Superior temporal gyrus (tissue), 1 donor: ENCODE data around the gene TAL1.

Experiments used
- DNase-seq: peaks from one replicate; pipeline ENCODE4 v3.0.0-alpha.2; 2016; ENCODE audit errors: extremely low spot score

Gene TAL1

GRCh38 chr1:47229886-47230691, 1.9 kb downstream of the TAL1 start:
- no peak for DNase-seq

GRCh38 chr1:47229031-47229885, 2.8 kb downstream of the TAL1 start:
- no peak for DNase-seq

DNA sequence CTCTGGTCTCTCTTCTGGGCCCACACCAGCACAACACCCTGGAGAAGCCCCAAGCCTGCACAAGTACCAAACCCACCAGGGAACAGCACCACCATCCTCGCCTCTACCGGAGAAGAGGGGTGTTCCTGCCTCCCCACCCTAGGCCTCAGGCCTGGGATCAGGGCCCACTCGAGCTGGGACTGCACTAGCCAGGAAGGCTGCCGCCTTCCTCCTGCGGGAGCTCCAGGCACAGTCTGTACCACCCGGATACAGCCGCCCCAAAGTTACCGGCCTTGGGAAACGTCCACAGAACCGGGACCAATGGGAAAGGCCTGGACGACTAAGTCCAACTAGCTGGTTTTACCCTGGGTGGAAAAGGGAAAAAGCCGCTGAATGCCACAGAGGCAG, 3.4 kb downstream of the TAL1 start:
- no peak for DNase-seq

- DNase-seq = no peak
Measured at GRCh38 chr1:47227341-47228232, 4.4 kb downstream of the TAL1 start.

GRCh38 chr1:47226839-47227215, 5.2 kb downstream of the TAL1 start:
- no peak for DNase-seq

DNA sequence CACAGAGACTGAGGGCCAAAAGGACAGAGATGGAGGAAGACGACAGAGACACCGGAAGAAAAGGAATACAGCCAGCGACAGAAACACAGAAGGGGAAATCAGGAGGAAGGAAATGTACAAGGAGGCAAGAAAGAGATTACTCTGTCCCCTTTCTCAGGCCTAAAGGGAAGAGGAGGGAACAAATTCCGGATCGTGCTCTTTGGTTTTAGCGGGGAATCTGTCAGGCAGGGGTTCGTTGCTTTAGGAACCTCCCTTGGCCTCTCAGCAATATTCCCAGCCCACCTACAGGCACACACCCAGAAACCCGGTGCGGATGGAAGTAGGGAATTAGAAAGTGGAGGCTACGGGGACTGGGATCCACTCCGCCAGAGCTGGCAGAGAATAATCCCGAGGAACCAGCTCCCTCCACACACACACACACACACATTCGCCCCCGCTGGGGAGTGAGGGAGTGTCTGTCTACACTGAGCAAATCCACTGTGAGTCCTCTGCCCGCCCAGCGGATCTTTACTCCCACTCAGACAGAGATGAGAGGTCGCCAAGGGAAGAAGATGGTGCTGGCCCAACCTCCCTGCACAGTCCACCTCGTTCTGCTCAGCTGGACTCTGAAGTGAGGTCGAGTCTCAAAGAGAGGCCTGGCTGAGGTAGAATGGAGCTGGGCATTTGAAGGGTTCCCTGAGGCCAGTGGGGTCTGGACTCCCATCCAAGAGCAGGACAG, 5.7 kb downstream of the TAL1 start:
- no peak for DNase-seq

DNA sequence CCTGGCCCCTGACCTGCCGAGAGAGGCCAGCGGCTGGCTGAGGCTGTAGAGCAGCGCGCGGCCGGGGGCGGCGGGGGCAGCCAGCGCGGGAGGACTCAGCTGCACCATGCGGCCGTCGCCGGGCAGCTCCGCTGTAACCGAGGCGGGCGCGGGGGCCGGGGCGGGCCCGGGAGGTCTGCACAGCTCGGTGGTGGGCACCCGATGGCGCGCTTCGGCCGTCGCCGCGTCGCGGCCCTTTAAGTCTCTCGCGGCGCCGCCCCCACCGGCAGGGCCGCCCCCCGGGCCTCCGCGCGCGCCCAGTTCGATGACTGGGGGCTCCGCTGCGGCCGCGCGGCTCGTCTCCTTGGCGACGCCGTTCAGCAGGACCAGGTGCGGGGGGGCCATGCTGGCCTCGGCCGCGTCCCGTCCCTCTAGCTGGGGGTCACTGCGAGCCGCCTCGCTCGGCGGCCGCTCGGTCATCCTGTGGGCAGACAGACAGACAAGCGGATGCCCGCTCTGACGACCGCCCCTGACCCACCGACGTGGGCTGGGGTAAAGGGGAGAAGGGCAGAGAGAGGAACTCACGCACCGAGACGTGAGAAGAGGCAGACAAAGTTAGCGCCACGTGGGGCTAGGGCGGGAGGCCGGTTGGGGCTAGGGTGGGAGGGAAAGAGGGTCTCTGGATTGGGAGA, 6.5 kb downstream of the TAL1 start:
- no peak for DNase-seq

GRCh38 chr1:47224676-47225399, 7.2 kb downstream of the TAL1 start:
- DNase-seq = no peak

DNA sequence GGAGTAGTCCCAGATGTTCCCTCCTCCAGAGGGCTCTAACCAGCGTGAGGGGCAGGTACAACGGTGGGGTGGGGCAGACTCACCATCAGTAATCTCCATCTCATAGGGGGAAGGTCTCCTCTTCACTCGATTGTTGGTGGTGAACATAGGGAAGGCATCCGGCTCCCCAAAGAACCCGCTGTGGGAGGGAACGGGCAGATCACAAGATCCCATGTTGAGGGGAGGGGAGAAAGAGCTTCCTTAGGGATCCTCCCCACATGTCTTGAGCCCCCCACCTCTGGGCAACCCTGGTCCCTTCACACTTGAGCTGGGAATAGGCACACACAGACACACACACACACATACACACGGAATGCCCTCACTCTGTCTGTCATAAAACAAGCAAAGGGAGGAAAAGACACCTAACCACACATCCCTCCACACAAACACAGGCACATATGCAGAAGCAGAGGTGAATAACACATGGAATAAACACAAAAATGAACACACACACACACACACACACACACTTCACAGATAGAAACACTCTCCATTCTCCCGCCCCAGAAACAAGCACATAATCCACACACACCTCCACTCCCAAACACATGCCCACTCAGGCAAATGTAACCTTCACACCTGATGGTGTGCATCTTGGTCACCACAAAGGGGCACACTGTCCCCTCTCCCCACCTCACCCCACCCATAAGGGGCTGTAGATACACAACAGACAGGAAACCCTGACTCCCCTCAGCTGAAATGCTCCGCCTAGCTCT, 7.9 kb downstream of the TAL1 start:
- DNase-seq = no peak

DNA sequence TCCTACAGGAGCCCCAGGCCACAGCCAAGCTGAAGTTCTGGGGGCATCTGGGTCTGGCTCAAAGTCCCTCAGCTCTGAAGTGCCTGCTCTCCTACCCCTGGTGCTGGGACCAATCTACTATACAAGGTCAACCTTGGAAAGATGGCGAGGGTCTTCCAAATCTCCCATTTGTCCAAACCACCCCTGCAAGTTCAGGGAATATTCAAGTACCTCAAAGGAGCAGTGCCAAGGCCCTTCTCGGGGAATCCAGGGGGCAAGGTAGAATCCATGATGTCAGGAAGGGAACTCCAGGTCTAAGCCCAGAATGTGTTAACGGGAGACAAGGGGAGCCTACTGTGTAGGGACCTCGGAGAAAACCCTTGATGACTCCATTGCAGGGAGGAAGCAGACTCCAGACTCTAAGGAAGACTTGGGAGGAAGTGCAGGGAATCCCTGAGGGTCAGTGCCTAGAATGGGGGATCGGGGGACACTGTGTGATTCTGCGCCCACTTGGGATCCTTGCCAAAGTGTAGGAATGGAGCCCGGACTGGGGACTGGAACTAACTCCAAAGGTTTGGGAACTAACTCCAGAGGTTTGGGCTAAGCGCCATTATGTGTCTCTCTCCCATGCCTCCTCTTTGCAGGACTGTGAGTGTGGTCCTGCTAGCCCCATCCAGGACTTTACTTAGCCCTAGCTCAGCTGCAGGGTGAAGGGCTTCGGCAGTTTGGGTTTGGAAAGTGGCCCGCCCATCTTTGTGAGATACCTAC, 8.7 kb downstream of the TAL1 start:
- no peak for DNase-seq

DNA sequence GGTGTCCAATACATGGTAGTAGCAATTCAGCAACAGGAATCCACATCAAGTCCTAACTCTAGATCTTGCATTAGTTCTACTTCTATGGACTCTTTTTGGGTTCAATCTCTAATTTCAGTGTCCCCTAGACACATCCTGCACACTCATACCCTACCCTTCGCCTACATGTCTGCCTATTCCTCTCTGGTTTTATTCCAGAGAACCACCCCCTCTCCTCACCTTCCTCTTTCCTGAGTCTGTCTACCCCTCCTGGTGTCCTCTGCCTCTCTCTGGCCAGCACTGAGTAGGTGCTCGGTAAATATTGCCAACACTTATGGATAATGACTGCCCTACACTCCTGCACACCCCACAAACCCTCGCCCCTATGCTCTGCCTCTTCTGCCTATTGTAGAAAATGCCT, 9.5 kb downstream of the TAL1 start:
- no peak for DNase-seq

- DNase-seq = no peak
Measured at GRCh38 chr1:47219590-47220220, 12.3 kb downstream of the TAL1 start.

DNA sequence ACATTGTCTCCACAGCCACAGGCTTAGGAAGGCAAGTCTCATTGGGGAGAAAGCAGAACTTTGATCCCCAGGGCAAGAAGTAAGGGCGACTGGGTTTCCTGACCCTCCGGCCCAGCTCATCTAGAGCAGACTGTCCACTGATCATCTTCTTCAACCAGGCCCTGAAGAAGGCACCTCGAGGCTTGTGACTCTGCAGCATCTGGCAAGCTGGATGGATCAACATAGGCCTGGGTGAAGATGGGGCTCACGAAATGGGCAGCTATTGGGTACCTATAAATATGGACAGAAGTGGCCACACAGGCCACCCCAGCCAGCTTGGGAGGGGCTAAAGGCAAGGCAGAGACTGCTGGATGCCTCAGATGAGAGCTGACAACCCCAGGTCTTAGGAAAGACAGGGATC, 13.0 kb downstream of the TAL1 start:
- DNase-seq = no peak

- no peak for DNase-seq
Measured at GRCh38 chr1:47216278-47217059, 15.6 kb downstream of the TAL1 start.

DNA sequence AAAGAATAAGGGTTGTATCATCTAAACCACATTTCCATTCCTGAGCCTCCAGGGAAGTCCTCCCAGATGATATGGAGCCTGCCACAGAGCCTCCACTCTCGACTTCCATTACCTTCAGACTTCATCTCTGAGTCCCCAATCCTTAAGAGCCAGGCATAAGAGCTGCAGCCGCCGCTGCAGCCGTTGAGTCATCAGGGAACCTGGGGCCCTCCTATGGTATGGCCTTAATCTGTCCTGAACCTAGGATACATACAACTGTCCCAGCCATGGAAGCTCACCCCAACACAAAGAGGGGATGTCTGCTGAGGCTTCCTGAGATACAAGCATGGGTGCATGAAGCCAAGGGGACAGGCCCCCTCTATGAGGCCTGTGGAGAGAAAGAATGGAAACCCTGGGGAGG, 16.3 kb downstream of the TAL1 start:
- DNase-seq = no peak

GRCh38 chr1:47214549-47214948, 17.5 kb downstream of the TAL1 start:
- no peak for DNase-seq

DNA sequence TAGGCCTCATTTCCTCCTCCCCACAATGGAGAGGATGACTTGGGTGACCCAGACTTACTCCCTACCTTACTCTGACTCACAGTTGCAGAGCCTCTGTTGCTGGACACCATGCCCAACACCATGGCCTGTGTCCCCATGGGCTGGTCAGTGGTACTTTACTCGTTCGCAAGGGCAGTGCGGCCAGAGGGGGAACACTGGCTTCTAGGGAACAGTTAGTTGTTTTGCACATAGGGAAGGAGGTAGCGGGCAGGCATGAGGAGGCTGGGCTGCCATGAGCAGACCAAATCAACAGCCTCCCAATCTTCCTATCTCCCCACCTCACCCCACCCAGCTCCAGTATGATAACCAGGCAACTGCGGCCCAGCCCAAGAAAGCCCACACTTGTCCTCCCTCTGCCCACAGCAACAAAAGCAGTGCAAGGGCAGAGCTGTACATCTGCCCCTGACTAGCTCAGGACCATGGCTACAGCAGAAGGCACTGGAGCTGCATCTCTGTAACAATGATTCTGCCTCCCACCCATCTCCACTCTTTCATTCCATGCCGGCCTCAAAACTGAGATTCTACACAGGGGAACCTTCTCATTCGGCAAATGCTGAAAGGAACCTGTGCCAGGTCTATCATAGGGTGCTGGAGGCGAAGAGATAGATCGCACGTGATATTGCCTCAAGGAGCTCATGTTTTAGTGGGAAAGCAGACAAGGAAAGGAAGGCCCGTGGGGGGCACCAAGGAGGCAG, 18.6 kb downstream of the TAL1 start:
- DNase-seq = no peak
